ENCODE results near the gene LYPLAL1. TPM values are rescaled to one million over a fixed set of nuclear protein-coding genes. Genes with fewer than 3 reads are reported as not detected.

LYPLAL1 gene
- total and polyA plus RNA-seq, 10 donors = 13.6 to 42.5 (median 28.8) TPM

- Histone ChIP-seq H3K36me3 (peaks cover 0 to 33% (median 0%) of the 10 kb centered on the region in 6 donors), H3K27me3 (replicated peaks in 1 of 7) (no peaks in the 10 kb centered on the region), H3K9me3 (no peaks in the 10 kb centered on the region), H3K4me1 (peaks cover 15 to 75% (median 32%) of the 10 kb centered on the region in 6 donors), H3K27ac (no peak overlapping the region), H3K4me3 (no peak overlapping the region)
- intact Hi-C loops (cut with DNase I; ENCODE audit: low total_unique reads) = no loop called here
- DNase-seq = no peak
- WGBS, 5 donors = 93 to 98% (median 94%) methylated on average over 1 of the region's 1 CpG
- TF ChIP-seq CTCF (IDR thresholded peaks at IDR 0.05 in 8 of 11, conservative IDR thresholded peaks at IDR 0.05 in 3 of 11) (no peak), POLR2AphosphoS5 (IDR thresholded peaks at IDR 0.05) (no peak), POLR2A (IDR thresholded peaks at IDR 0.05) (no peak)
These were observed 4.3 kb downstream of the LYPLAL1 start for GRCh38 chr1:219177940-219178339.

GRCh38 chr1:219179293-219179692 lies 5.6 kb downstream of the LYPLAL1 start:
- DNase-seq = no peak
- intact Hi-C loops (cut with DNase I; ENCODE audit: low total_unique reads) = no loop called here
- H3K4me1 ChIP-seq = peaks cover 15 to 77% (median 31%) of the 10 kb centered on the region in 6 donors
- H3K36me3 ChIP-seq = peaks cover 0 to 37% (median 0%) of the 10 kb centered on the region in 6 donors
- TF ChIP-seq POLR2A (IDR thresholded peaks at IDR 0.05) = no peak
- TF ChIP-seq POLR2AphosphoS5 (IDR thresholded peaks at IDR 0.05) = no peak
- TF ChIP-seq CTCF (IDR thresholded peaks at IDR 0.05 in 8 of 11, conservative IDR thresholded peaks at IDR 0.05 in 3 of 11) = no peak
- H3K27ac ChIP-seq = no peak overlapping the region
- no peaks in the 10 kb centered on the region for H3K9me3 ChIP-seq
- H3K4me3 ChIP-seq = no peak overlapping the region
- no peaks in the 10 kb centered on the region for H3K27me3 ChIP-seq (replicated peaks in 1 of 7)

- no peak for TF ChIP-seq CTCF (IDR thresholded peaks at IDR 0.05 in 8 of 11, conservative IDR thresholded peaks at IDR 0.05 in 3 of 11)
- no peak for TF ChIP-seq POLR2AphosphoS5 (IDR thresholded peaks at IDR 0.05)
- TF ChIP-seq POLR2A (IDR thresholded peaks at IDR 0.05) = no peak
These were observed 10.7 kb downstream of the LYPLAL1 start for GRCh38 chr1:219184337-219184736.

GRCh38 chr1:219185486-219186117 lies 11.9 kb downstream of the LYPLAL1 start:
- peaks cover 0 to 8% (median 2%) of the 10 kb centered on the region in 8 donors for H3K9me3 ChIP-seq
- TF ChIP-seq POLR2A (IDR thresholded peaks at IDR 0.05) (no peak), CTCF (IDR thresholded peaks at IDR 0.05 in 8 of 11, conservative IDR thresholded peaks at IDR 0.05 in 3 of 11) (no peak), POLR2AphosphoS5 (IDR thresholded peaks at IDR 0.05) (no peak)
- peaks cover 0 to 25% (median 0%) of the 10 kb centered on the region in 6 donors for H3K36me3 ChIP-seq
- no peak overlapping the region for H3K4me3 ChIP-seq
- H3K27ac ChIP-seq = no peak overlapping the region
- no peak for DNase-seq
- H3K4me1 ChIP-seq = peaks cover 0 to 57% (median 26%) of the 10 kb centered on the region in 6 donors
- WGBS, 5 donors = 84 to 94% (median 88%) methylated on average over 3 of the region's 3 CpGs
- intact Hi-C loops (cut with DNase I; ENCODE audit: low total_unique reads) = no loop called here
- no peaks in the 10 kb centered on the region for H3K27me3 ChIP-seq (replicated peaks in 1 of 7)

More at GRCh38 chr1:219184337-219184736, 10.7 kb downstream of the LYPLAL1 start:
- no peaks in the 10 kb centered on the region for H3K27me3 ChIP-seq (replicated peaks in 1 of 7)
- H3K4me1 ChIP-seq = peaks cover 0 to 51% (median 26%) of the 10 kb centered on the region in 6 donors
- 40 to 53% (median 51%) methylated on average over 1 of the region's 1 CpG for WGBS, 5 donors
- no peak overlapping the region for H3K27ac ChIP-seq
- H3K36me3 ChIP-seq = peaks cover 0 to 35% (median 0%) of the 10 kb centered on the region in 6 donors
- no peak overlapping the region for H3K4me3 ChIP-seq
- H3K9me3 ChIP-seq = peaks cover 0 to 8% (median 2%) of the 10 kb centered on the region in 8 donors
- intact Hi-C loops (cut with DNase I; ENCODE audit: low total_unique reads) = no loop called here
- no peak for DNase-seq
